ENCODE data around the gene PRR16.

Gene PRR16

DNA sequence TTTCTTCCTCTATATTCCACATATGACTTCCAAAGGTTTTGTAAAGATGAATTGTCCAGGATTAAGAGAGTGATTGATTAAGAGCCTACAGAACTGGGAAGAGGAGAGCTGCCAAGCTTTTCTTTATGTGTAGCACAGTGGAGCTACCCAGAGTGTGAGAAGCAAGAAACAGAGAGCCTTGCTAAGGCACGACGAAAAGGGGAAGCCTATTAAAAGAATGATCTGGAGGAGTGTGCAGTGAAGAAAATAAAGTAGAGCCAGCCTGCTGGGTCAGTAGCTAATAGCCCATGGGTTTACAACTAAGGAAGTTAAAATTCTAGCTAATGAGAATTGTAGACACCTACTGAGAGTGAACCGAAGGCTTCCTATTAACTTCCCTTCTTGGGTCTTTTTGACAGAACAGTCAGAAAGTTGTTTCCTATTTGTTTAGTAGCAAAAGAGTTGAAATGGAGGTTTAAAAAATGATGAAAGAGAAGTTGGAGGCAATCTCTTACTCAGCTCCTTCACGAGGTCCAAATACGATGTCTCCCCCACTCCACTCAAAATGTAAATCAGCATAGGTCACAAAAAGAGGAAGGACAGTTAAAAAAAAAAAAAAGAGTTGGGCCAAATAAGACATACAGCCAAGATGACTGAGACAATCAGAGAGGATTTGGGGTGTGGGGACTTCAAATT lies 957 bp upstream of the PRR16 start:
- DNase-seq (ENCODE audit: low spot score) = no peak

- peak; percentile 73 for DNase-seq (ENCODE audit: low spot score)
Measured at GRCh38 chr5:120464627-120465435, 731 bp downstream of the PRR16 start.

DNA sequence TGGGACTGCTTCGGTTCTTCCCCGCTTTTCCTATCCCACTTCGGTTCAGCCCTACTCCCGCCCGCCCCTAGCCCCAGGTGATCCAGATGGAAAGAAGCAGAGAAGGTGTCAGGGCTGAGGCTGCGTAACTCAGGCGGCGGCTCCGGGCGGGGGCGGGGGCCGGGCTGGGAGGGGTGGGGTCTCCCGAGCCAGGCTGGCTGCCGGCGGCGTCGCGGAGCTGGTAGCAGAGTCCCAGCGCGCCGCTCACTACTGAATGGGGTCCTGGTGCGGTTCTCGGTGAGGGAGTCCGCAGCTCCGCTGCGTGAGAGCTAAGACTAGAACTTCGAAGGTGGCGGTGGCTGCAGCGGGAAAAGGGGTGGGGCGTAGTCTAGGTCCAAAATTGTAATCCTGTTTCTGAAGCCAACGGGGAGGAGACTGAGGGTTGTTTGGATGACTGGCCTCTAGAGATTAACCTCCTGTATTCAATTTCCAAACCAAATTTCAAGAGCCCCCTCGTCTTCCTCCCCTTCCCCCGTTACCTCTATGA lies 1.4 kb downstream of the PRR16 start:
- peak; percentile 82 for DNase-seq (ENCODE audit: low spot score)

- DNase-seq (ENCODE audit: low spot score) = peak; percentile 53
Measured at GRCh38 chr5:120466341-120467006, 2.4 kb downstream of the PRR16 start.

DNA sequence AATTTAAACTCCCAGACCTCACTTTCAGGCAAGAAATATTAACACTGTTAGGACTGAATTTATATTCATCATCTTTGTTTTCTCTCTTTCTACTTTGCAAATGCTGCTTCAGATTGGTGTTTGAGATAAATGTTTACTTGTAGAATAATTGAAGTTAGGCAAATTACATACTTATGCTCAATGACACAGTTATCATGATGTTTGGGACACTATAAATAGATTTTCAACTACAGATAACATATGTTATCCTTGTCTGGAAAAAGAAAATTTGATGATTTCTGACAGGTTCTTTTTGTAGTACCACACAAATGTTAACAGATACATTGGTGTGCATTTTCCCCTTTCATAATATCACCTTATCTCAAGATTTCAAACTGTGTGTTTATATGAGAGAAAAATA lies 7.9 kb downstream of the PRR16 start:
- DNase-seq (ENCODE audit: low spot score) = no peak

DNA sequence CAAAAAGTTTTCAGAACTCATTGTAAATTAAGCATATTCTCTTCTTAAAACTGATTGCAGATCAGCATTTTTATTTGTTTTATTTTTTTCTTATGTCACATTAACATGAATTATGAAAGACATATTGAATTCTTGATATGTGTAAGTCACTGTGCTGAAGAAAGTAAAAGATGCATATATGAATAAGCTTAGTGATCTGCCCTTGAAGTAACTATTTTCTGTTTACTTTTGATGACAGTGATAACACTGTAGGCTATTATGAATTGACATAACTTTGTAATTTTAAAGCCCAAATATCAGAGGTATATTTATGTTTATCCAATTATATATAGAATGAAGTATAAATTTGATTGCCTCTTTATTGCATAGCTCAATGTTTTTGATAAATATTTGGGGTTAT lies 8.8 kb downstream of the PRR16 start:
- no peak for DNase-seq (ENCODE audit: low spot score)

DNA sequence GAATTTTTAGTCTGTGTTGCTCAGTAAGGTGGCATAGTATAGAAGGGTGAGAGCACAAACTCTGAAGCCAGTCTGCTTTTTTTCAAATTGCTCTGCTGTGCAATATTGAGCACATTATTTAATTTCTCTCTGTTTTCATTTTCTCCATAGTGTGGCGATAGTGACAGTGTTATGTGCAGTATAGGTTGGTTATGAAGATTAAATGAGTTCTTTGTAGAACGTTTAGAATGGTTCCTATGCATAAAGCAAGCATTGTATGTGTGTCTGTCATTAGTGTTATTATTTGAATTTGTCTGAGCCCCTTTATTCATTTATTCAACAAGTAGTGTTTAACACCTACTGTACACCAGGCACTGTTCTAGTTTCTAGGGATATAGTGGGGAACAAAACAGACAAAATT lies 9.2 kb downstream of the PRR16 start:
- DNase-seq (ENCODE audit: low spot score) = no peak

DNA sequence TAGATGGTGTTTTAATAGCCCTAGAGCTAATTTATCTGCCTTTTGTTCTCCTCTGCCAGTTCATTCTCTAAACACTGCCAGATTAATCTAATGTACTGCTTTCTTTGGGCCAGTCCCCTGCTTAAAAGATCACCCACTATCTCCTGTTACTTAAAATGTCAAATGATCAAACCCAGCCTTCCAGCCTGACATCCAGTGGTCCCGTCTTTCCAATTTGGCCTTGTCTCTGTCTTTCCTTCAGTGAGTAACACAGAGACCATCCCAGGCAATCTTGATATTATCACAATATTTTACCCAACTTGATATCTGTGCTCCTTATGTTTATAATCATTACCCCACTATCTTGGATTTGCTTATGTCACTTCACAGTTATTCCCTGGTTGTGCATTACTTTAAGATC lies 12.0 kb downstream of the PRR16 start:
- no peak for DNase-seq (ENCODE audit: low spot score)

DNA sequence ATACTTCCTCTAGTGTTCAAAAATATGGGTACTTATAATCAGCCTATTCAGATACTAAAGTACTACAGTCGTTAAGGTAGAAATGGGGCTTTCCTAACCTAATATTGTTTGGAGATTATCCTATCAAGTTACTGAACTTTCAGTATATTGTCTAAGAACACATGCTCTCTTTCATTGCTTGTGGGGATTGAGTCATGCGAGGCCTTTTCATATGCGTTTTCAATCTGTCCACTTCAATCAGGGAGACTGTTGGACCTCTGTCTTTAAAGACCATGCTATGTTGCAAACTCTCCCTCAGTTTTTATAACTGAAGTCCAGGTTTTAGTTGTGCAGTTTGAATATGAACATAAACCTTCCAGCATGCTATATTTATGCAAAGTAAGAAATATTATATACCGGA lies 15.0 kb downstream of the PRR16 start:
- no peak for DNase-seq (ENCODE audit: low spot score)

GRCh38 chr5:120499876-120500563 lies 35.9 kb downstream of the PRR16 start:
- DNase-seq (ENCODE audit: low spot score) = no peak

DNA sequence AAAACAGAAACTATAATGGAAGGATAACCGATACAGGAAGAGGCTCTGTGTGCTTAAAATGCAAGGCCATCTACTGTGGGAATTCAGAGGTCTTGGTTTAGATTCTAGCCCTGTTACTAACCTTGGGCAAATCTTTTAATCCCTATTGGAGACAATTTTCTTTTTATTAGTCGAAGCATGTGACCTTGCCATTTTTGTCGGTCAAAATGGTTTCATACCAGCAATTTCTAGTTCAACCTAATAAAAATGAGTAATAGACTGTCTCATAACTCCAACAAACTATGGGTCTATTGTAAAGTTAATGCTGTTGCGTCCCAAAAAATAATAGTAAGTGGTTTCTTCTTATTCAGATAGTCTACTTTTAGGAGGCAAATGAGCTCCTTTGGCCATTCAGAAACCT lies 38.4 kb downstream of the PRR16 start:
- DNase-seq (ENCODE audit: low spot score) = no peak

- no peak for DNase-seq (ENCODE audit: low spot score)
Measured at GRCh38 chr5:120503341-120503740, 39.2 kb downstream of the PRR16 start.

DNA sequence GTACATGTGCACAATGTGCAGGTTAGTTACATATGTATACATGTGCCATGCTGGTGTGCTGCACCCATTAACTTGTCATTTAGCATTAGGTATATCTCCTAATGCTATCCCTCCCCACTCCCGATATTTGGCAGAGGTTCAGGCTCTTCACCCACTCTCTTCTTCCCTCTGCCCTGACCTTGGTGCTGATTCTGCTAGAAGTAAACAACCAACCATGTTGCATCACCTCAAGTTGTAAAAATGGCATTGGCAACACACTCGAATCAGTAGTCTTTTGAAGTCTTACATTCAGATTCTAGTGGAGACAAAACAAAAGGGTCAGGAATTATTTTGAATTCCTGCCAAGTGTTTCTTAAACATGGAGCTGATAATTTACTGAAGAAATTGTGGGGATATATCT lies 40.0 kb downstream of the PRR16 start:
- DNase-seq (ENCODE audit: low spot score) = no peak

DNA sequence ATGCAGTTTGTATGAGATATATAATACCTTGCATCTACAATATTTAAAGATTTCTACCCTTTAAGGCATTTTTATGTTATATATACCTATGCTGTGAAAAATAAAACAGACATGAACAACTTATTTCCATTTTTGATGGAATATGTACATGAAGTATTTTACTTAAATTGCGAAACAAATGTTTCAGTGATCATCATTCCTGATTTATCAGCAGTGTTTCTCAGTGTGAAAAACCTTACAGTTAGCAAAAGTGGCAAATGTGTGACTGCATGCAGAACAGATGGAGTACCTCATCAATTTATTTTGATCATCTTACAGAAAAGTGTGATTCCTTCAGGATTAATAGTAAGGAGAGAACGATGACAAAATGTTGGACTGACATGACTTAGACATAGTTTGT lies 43.1 kb downstream of the PRR16 start:
- DNase-seq (ENCODE audit: low spot score) = no peak

DNA sequence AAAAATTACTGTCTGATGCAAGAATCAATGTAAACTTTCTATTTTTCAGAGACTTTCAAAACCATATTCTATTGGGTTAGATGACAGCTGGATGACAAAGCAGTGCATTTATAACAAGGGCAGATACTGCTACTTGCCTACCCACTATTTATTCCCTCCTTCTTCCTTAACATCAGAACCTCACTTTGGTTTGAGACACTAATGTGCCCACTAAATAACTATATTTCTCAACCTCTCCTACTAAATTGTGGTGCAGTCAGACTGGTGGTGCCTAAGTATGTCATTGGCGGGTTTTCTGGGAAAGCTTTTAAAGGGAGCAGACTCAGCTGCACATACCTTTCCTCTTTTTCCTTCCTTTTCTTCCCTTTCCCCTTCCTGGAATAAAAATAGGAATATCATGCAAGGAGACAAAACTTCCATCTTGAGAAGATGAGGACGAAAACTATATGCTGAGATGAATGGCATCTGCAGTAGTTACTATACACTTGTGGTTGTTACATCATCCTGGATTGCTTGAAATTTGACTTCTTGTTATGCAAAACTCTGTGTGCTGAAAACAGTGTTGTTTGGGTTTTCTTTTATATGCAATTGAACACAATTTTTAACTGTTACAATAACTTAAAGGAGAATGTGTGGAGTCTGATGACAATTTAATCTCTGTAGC lies 43.8 kb downstream of the PRR16 start:
- DNase-seq (ENCODE audit: low spot score) = no peak

- DNase-seq (ENCODE audit: low spot score) = no peak
Measured at GRCh38 chr5:120509053-120509452, 45.0 kb downstream of the PRR16 start.

- no peak for DNase-seq (ENCODE audit: low spot score)
Measured at GRCh38 chr5:120510098-120510637, 46.1 kb downstream of the PRR16 start.

GRCh38 chr5:120510994-120511686 lies 47.0 kb downstream of the PRR16 start:
- DNase-seq (ENCODE audit: low spot score) = no peak

- no peak for DNase-seq (ENCODE audit: low spot score)
Measured at GRCh38 chr5:120512068-120512467, 48.0 kb downstream of the PRR16 start.

DNA sequence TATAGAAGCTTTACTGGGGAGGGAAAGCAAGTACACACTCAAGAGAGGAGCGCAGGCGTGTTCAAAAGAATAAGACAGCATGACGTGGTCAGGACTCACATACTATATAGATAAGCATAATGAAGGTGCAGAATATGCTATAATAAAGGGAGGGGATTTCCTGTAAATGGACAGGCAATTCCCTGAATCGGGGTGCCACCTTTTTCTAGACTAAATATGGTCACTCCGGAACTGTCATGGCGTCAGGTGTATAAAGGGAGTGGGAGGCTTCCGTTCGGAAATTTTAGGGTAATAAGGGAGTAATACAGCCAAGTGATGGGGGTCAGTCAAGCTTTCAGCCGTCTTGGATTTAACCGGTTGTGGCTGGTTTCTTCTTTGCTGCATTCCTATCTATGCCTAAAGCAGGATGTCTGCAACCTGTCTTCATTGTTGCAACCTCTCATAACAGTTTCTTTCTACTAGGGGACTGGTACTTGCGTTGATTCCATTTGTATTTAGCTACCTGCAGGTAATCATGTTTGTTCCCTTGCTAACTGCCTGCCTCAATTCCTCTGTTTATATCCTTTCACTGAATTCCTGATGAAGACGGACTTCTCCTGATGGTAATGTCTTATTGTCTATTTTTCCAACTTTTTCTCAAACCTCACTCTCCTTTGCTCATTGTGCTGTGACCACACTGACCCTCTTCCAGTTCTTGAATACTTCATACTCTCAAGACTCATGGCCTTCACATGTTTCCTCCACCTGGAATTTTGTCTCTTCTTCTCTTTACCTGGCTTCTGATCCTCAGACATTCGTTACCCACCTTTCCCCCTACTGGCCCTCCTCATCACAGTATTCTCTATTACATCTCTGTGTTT lies 48.9 kb downstream of the PRR16 start:
- no peak for DNase-seq (ENCODE audit: low spot score)
